Middle frontal gyrus (tissue), 1 donor: ENCODE results near the gene VCY1B.
"Not testable (repeated sequence)": the region's sequence is repeated elsewhere in the genome, so short reads cannot be mapped to it uniquely, and the experiment has no call there.

Source experiments
- DNase-seq: peaks from one replicate; pipeline ENCODE4 v3.0.0-alpha.2; 2015; ENCODE audit warnings: low spot score; ENCODE audit errors: extremely low spot score

Gene VCY1B

DNA sequence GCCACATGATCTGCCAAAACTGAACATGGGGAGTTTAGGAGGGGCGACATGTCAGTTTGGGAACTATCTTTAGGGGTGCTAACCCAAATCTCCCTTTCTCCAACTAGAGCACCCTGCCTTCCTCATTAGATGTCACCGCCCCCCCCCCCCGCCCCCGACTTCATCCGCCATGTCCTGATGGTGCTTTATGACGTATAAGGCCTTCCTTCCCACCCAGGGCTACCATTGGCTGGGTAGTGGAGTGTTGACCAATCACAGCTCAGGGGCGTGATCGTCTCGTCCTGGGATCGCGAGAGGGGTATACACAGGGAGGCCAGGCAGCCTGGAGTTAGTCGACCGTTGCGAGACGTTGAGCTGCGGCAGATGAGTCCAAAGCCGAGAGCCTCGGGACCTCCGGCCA lies at the start of gene VCY1B:
Gene VCY1B, plus strand, starts transcription at position 301 of the 400 bp plus-strand sequence. Its CDS starts 63 bp downstream, at position 364.
- not testable (repeated sequence) for DNase-seq

- DNase-seq, result not testable (repeated sequence)
Measured at GRCh38 chrY:14011916-14012315, 44.1 kb upstream of the VCY1B start.

- DNase-seq, result not testable (repeated sequence)
Measured at GRCh38 chrY:14030395-14030794, 25.6 kb upstream of the VCY1B start.

DNA sequence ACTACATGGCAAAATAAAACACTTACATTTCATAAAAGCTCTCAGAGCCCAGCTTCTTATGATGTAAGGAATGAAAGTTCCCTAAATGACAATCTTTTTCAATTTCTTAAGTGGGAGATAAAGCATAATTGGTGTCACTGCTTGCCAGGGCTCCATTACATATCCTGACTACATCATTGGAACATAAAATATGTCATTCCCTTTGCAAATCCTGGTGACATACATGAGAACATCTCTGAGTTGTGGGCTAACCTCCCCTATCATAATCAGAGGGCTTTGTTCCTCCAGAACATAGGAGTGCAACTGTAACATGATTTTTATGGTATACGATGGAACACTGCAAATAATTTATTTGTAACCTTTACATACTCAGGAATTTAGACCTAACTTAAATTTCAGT lies 29.9 kb downstream of the VCY1B start:
- DNase-seq, result no peak
